ENCODE measurements around the gene WNT7B. TPM values are rescaled to one million over a fixed set of nuclear protein-coding genes. Genes with fewer than 3 reads are reported as not detected.

Gene WNT7B
- total and polyA plus RNA-seq, 2 of the 8 experiments (the other 6 are each of a cell fraction or from before 2014, with no cell fraction given) = 0.14 to 0.24 TPM

DNA sequence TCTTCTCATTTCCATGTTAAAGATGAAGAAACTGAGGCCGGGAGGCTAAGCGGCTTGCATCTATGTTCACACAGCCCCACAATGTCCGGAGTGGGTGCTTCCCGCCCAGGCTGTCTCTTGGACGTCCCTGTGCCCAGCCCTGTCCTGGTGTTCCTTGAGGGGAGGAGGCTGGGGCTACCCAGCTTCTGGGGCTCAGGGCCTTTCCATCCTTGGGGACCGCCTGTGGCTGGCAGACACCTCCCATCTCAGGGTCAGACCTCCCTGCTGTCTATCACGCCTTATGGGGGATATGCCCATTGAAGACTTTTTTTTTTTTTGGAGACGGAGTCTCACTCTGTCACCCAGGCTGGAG, 95.5 kb downstream of the WNT7B start:
- Histone ChIP-seq H4K91ac (replicated peaks; ENCODE audit: insufficient read length, low read length) (no peak overlapping the region), H4K20me1 (replicated peaks in 1 of 2; ENCODE audit: control insufficient read depth in 1 of 2, insufficient read depth in 2 of 2, low read length in 2 of 2) (peaks cover 2 to 7% of the 10 kb centered on the region in 2 experiments), H2BK120ac (replicated peaks; ENCODE audit: low read depth, low read length) (no peak overlapping the region), H3K27me3 (replicated peaks in 1 of 4; ENCODE audit: control insufficient read depth in 3 of 4, extremely low read depth in 1 of 4, insufficient read depth in 3 of 4, low read length in 3 of 4) (peaks cover 0 to 47% (median 30%) of the 10 kb centered on the region in 4 experiments; a peak in 6 of 7 replicates), H2BK15ac (ENCODE audit: low read length) (no peak overlapping the region), H3K27ac (ENCODE audit: low read depth, low read length) (no peak overlapping the region), H2BK5ac (ENCODE audit: low read depth, low read length) (no peak overlapping the region), H2AK5ac (ENCODE audit: low read depth, low read length) (no peak overlapping the region), H2AFZ (ENCODE audit: low read length) (no peak overlapping the region), H3K14ac (ENCODE audit: insufficient read length) (no peak overlapping the region), H4K8ac (ENCODE audit: extremely low read depth, insufficient read depth, low read length) (no peak overlapping the region), H3K36me3 (ENCODE audit: control insufficient read depth in 2 of 4, insufficient read depth in 4 of 4, low read length in 3 of 4) (no peaks in the 10 kb centered on the region), H3K4me2 (ENCODE audit: insufficient read depth in 1 of 2, low read depth in 2 of 2, low read length in 2 of 2) (peak overlapping the region; percentile 16 to 70; a peak in 1 of 4 replicates), H2BK20ac (ENCODE audit: low read length) (no peak overlapping the region), H2BK12ac (ENCODE audit: low read depth, low read length) (no peak overlapping the region), H3K79me1 (ENCODE audit: low read depth, low read length) (no peaks in the 10 kb centered on the region), H3K79me2 (ENCODE audit: control insufficient read depth in 1 of 2, insufficient read depth in 2 of 2, low read length in 2 of 2) (no peaks in the 10 kb centered on the region), H3K4ac (replicated peaks; ENCODE audit: insufficient read length, low read depth, low read length) (no peak overlapping the region), H4K5ac (ENCODE audit: insufficient read length, low read depth, low read length) (no peak overlapping the region), H3K56ac (replicated peaks; ENCODE audit: insufficient read length, low read depth, low read length) (no peak overlapping the region), H3K4me3 (ENCODE audit: extremely low read depth in 1 of 4, insufficient read depth in 2 of 4, low read depth in 3 of 4, low read length in 4 of 4) (peak overlapping the region in 1 of 4 experiments; percentile 57; a peak in 2 of 8 replicates), H3K18ac (ENCODE audit: extremely low read depth, low read length) (no peak overlapping the region; the same call in 1 of the 2 replicates), H3K9me3 (ENCODE audit: insufficient read depth in 2 of 2, low read depth in 1 of 2, low read length in 1 of 2) (no peaks in the 10 kb centered on the region), H3K23me2 (ENCODE audit: low read depth, low read length) (no peaks in the 10 kb centered on the region; the same call in 1 of the 2 replicates), H3K23ac (ENCODE audit: insufficient read length) (no peak overlapping the region), H3K4me1 (replicated peaks in 1 of 4; ENCODE audit: control insufficient read depth in 3 of 4, insufficient read depth in 4 of 4, low read length in 3 of 4) (peaks cover 0 to 28% (median 22%) of the 10 kb centered on the region in 4 experiments; a peak in 6 of 7 replicates), H3K9ac (replicated peaks in 1 of 4; ENCODE audit: extremely low read depth in 1 of 4, low read depth in 3 of 4, low read length in 3 of 4) (no peak overlapping the region)
- ChIA-PET CTCF (ENCODE audit: partially characterized antibody) (interaction anchor here (0.8 to 1.2 kb wide), 2 partner anchors 13 to 18 kb away, joined by 3 to 4 read pairs; no protein-coding TSS in a partner anchor), POLR2A (ENCODE audit: partially characterized antibody) (no interaction called here)
- WGBS, 2 experiments (ENCODE audit: extremely low coverage in 1 of 2, insufficient coverage in 1 of 2, insufficient read length in 1 of 2, insufficient replicate concordance in 2 of 2, low coverage in 1 of 2, low lambda C conversion rate in 2 of 2, missing lambda C conversion rate in 1 of 2) = 91% methylated on average over 4 of the region's 8 CpGs; no CpG with 5 or more reads in 1 of the 2 experiments
- DNase-seq (ENCODE audit: low read depth in 1 of 2, low spot score in 2 of 2) (no peak), FAIRE-seq (no peak)
- no peak for TF ChIP-seq KDM1A (IDR thresholded peaks at IDR 0.05; ENCODE audit: borderline replicate concordance, low read length)
- TF ChIP-seq SP2 (IDR thresholded peaks at IDR 0.05; ENCODE audit: low read length) = no peak
- no peak for TF ChIP-seq SUZ12 (IDR thresholded peaks at IDR 0.05; ENCODE audit: low read length)
- no peak for TF ChIP-seq RAD21 (IDR thresholded peaks at IDR 0.05 in 1 of 2, conservative IDR thresholded peaks at IDR 0.05 in 1 of 2; ENCODE audit: low read depth in 2 of 2, low read length in 2 of 2)
- TF ChIP-seq BCL11A (IDR thresholded peaks at IDR 0.05; ENCODE audit: low read depth in 2 of 2, low read length in 2 of 2) = no peak
- TF ChIP-seq TCF12 (IDR thresholded peaks at IDR 0.05; ENCODE audit: low read depth, low read length) = no peak
- TF ChIP-seq NRF1 (IDR thresholded peaks at IDR 0.05; ENCODE audit: low read depth, low read length) = no peak
- TF ChIP-seq CEBPB (IDR thresholded peaks at IDR 0.05; ENCODE audit: low read depth, low read length) = no peak
- no peak for TF ChIP-seq BRCA1 (IDR thresholded peaks at IDR 0.05; ENCODE audit: low read depth, low read length)
- no peak for TF ChIP-seq FOSL1 (IDR thresholded peaks at IDR 0.05; ENCODE audit: insufficient read depth, low read depth, low read length)
- no peak for TF ChIP-seq E2F6 (IDR thresholded peaks at IDR 0.05)
